Sigmoid colon (tissue), 3 donors: ENCODE measurements around the gene PAK4.

Experiments used
- CTCF ChIP-seq, 4 experiments: fragments of 450-650 bp in 3 of 4; fragments of 200-600 bp in 1 of 4; IDR thresholded peaks; one replicate each; pipeline ENCODE4 v1.5.1; 2016 to 2019; ENCODE audit warnings: antibody characterized with exemption in 4 of 4, mild to moderate bottlenecking in 3 of 4, moderate library complexity in 2 of 4
- POLR2A ChIP-seq, 2 donors: fragments of 450-650 bp; IDR thresholded peaks; one replicate each; pipeline ENCODE4 v1.6.1; 2016; ENCODE audit warnings: antibody characterized with exemption in 2 of 2, mild to moderate bottlenecking in 2 of 2, moderate library complexity in 2 of 2

- TF ChIP-seq CTCF (IDR thresholded peaks at IDR 0.05), result no peak
- no peak for TF ChIP-seq POLR2A (IDR thresholded peaks at IDR 0.05)
These were observed 98.2 kb downstream of the PAK4 start for GRCh38 chr19:39223703-39224279.
